CD4-positive, alpha-beta T cell (primary cell): Measurements from ENCODE around the gene MASP2. TPM values are rescaled to one million over a fixed set of nuclear protein-coding genes. Genes with fewer than 3 reads are reported as not detected.

ENCODE experiments used
- ATAC-seq: fragments of 200-7000 bp; cut with Tn5 transposase; one replicate; pipeline ENCODE4 v1.10.0; 2022; ENCODE audit warnings: mild to moderate bottlenecking; ENCODE audit not compliant: poor library complexity
- CTCF ChIA-PET: fragments of 350-600 bp; sonication (Branson Sonifier 250); formaldehyde crosslinking; loops from one replicate; lab custom pipeline; 2021; ENCODE audit warnings: antibody characterized with exemption, inconsistent platforms; lab: Charles Lee
- POLR2A ChIA-PET: fragments of 350-600 bp; sonication (Branson Sonifier 250); formaldehyde crosslinking; loops from one replicate; lab custom pipeline; 2021; ENCODE audit warnings: antibody characterized with exemption, inconsistent platforms; lab: Charles Lee
- DNase-seq, 14 experiments: peaks; one replicate each; pipeline ENCODE4 v3.0.0-alpha.2; 2013 to 2020; ENCODE audit warnings: mixed read lengths in 2 of 14
- H3K27ac ChIP-seq, 2 donors: one replicate each; pipeline versions ENCODE4 v1.5.1 to v1.7.0; 2013; ENCODE audit warnings: low read length in 2 of 2, low read depth in 1 of 2, mild to moderate bottlenecking in 1 of 2
- H3K27me3 ChIP-seq, 2 experiments: 1 replicate in 1 of 2; 2 replicates in 1 of 2; pipeline versions ENCODE4 v1.6.1 to v1.7.0; 2013; ENCODE audit warnings: low read length in 2 of 2, control low read depth in 1 of 2, mild to moderate bottlenecking in 1 of 2, moderate library complexity in 1 of 2; ENCODE audit not compliant: insufficient read depth in 2 of 2, control insufficient read depth in 1 of 2
- H3K36me3 ChIP-seq: one replicate; pipeline ENCODE4 v1.6.1; 2013; ENCODE audit warnings: low read length, control low read depth; ENCODE audit not compliant: insufficient read depth
- H3K4me1 ChIP-seq: one replicate; pipeline ENCODE4 v1.6.1; 2013; ENCODE audit warnings: low read length, control low read depth; ENCODE audit not compliant: insufficient read depth
- H3K4me3 ChIP-seq: one replicate; pipeline ENCODE4 v1.5.1; 2013; ENCODE audit warnings: mild to moderate bottlenecking, low read length, moderate library complexity
- H3K9me3 ChIP-seq, 2 experiments: 1 replicate in 1 of 2; 2 replicates in 1 of 2; pipeline versions ENCODE4 v1.6.1 to v1.7.0; 2013; ENCODE audit warnings: low read length in 2 of 2, mild to moderate bottlenecking in 2 of 2, control low read depth in 1 of 2, moderate library complexity in 1 of 2; ENCODE audit not compliant: control insufficient read depth in 1 of 2, insufficient read depth in 1 of 2
- H3K27ac Mint-ChIP-seq: one replicate; pipeline ENCODE4 v1.8.0; 2020; ENCODE audit warnings: mixed read lengths
- H3K27me3 Mint-ChIP-seq: one replicate; pipeline ENCODE4 v1.8.0; 2021; ENCODE audit warnings: mixed read lengths
- H3K36me3 Mint-ChIP-seq: one replicate; pipeline ENCODE4 v1.8.0; 2021; ENCODE audit warnings: low read depth, mixed read lengths
- H3K4me1 Mint-ChIP-seq: one replicate; pipeline ENCODE4 v1.8.0; 2021; ENCODE audit warnings: low read depth, mixed read lengths
- H3K4me3 Mint-ChIP-seq: one replicate; pipeline ENCODE4 v1.8.0; 2020; ENCODE audit warnings: mild to moderate bottlenecking, mixed read lengths
- H3K9me3 Mint-ChIP-seq: one replicate; pipeline ENCODE4 v1.8.0; 2020; ENCODE audit warnings: mixed read lengths
- intact Hi-C, 2 experiments: fragments of 100-400 bp; cut with DNase I in 1 of 2; cut with micrococcal nuclease in 1 of 2; formaldehyde crosslinking; loops; one replicate each; pipeline versions ENCODE4 v1.15.1 to v1.9.0; 2023 to 2025; cut with DNase I, micrococcal nuclease
- total RNA-seq, 174 experiments: library from RNA in 2 of 174; stranded (reverse) in 2 of 174; gene quantifications; one replicate each; pipeline ENCODE4 v1.2.3 and lab custom pipeline; 2021 to 2026
- TF ChIP-seq, protein P1 (sequence below): fragments of 200-600 bp; IDR thresholded peaks from one replicate; pipeline ENCODE4 v1.8.0; 2022; ENCODE audit warnings: antibody characterized with exemption, mild to moderate bottlenecking

Gene MASP2
- total RNA-seq, 2 experiments from 2014 or later = 0.27 to 0.53 TPM

DNA sequence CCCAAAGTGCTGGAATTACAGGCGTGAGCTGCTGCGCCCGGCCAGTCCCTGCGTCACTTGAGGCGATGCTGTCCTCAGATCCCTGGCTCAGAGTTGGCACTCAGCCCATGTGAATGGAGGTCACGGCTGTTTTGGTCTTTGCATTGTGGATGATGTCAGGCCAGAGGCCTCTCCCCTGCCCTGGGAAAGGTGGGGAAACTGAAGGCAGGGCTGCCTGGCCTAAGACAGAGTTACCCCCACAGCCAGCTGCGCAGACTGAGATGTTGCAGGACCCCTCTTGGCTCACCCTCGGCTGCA, 821 bp downstream of the MASP2 start:
- no peaks in the 10 kb centered on the region for H3K27me3 ChIP-seq
- ATAC-seq (no peak), DNase-seq (no peak)
- Mint-ChIP-seq H3K27me3 (no peaks in the 10 kb centered on the region), H3K4me3 (no peak overlapping the region), H3K27ac (no peak overlapping the region), H3K9me3 (no peaks in the 10 kb centered on the region), H3K4me1 (no peaks in the 10 kb centered on the region), H3K36me3 (no peaks in the 10 kb centered on the region)
- intact Hi-C loops = no loop called here
- CTCF ChIA-PET = no interaction called here
- no peaks in the 10 kb centered on the region for H3K4me1 ChIP-seq
- no peaks in the 10 kb centered on the region for H3K9me3 ChIP-seq
- H3K36me3 ChIP-seq = no peaks in the 10 kb centered on the region
- POLR2A ChIA-PET = no interaction called here
- TF ChIP-seq, protein P1, sequence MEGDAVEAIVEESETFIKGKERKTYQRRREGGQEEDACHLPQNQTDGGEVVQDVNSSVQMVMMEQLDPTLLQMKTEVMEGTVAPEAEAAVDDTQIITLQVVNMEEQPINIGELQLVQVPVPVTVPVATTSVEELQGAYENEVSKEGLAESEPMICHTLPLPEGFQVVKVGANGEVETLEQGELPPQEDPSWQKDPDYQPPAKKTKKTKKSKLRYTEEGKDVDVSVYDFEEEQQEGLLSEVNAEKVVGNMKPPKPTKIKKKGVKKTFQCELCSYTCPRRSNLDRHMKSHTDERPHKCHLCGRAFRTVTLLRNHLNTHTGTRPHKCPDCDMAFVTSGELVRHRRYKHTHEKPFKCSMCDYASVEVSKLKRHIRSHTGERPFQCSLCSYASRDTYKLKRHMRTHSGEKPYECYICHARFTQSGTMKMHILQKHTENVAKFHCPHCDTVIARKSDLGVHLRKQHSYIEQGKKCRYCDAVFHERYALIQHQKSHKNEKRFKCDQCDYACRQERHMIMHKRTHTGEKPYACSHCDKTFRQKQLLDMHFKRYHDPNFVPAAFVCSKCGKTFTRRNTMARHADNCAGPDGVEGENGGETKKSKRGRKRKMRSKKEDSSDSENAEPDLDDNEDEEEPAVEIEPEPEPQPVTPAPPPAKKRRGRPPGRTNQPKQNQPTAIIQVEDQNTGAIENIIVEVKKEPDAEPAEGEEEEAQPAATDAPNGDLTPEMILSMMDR = no peak
- no peak overlapping the region for H3K4me3 ChIP-seq
- no peak overlapping the region for H3K27ac ChIP-seq

DNA sequence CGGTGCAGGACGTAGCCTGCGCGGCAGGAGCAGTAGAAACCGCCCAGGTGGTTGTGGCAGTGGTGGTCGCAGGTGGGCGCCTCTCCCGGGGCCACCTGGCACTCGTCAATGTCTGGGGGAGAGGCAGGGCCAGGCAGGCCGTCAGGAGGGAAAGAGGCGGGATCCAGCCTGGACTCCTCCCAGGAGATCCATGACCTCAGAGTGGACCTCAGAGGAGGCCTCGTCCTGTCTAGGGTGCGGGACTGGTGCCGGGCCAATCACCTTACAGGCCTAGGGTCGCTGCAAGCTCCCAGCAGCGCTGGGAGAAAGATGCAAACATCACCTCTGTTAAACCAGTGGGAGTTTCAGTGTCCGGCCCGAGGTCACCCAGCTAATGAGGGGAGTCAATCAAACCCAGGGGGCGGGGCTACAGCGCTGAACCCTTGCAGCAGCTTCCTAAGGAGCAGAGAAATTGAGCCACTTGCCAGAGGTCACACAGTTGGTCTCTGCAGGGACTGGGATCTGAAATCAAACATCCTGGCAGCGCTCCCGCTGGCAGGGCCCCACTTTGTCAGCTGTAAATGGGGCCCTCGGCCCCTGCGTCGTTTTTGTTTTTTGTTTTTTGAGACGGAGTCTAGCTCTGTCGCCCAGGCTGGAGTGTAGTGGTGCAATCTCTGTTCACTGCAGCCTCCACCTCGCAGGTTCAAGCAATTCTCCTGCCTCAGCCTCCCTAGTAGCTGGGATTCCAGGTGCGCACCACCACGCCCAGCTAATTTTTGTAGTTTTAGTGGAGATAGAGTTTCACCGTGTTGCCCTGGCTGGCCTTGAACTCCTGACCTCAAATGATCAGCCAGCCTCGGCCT, 1.4 kb downstream of the MASP2 start:
- Histone ChIP-seq H3K4me3 (no peak overlapping the region), H3K9me3 (no peaks in the 10 kb centered on the region), H3K27me3 (no peaks in the 10 kb centered on the region), H3K4me1 (no peaks in the 10 kb centered on the region), H3K27ac (no peak overlapping the region), H3K36me3 (no peaks in the 10 kb centered on the region)
- Mint-ChIP-seq H3K27me3 (no peaks in the 10 kb centered on the region), H3K27ac (no peak overlapping the region), H3K36me3 (no peaks in the 10 kb centered on the region), H3K4me3 (no peak overlapping the region), H3K9me3 (no peaks in the 10 kb centered on the region), H3K4me1 (no peaks in the 10 kb centered on the region)
- ChIA-PET CTCF (no interaction called here), POLR2A (no interaction called here)
- ATAC-seq (no peak), DNase-seq (no peak)
- TF ChIP-seq, protein P1 = no peak
- intact Hi-C loops = no loop called here

DNA sequence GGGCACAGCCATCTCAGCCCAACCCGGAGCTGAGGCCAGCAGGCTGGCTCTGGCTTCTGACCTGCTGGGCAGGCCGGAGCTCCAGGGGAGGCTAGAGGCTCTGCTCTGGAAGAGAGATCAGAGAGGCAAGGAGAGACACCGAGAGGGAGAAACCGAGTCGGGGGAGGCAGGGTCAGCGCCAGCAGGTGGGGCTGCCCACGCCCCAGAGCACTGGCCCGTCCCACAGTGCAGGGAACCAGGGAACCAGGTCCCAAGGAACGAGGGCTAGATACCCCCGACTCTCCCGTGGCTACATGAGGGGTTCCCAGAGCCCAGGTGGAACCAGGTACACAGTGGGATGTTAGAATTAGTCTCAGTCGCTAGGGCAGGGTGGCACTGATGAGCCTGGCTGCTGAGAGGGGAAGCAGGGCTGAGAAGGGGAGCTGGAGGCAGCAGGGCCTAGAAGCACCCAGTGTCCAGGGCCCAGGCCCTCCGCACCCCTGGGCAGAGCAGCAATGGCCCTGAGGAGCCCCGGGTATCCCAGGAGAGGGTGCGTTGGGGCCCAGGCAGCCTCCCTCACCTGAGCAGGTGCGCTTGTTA, 2.1 kb downstream of the MASP2 start:
- no peak overlapping the region for H3K27ac Mint-ChIP-seq
- no peaks in the 10 kb centered on the region for H3K4me1 ChIP-seq
- H3K27me3 ChIP-seq = no peaks in the 10 kb centered on the region
- H3K4me3 ChIP-seq = no peak overlapping the region
- H3K27me3 Mint-ChIP-seq = no peaks in the 10 kb centered on the region
- no peak overlapping the region for H3K4me3 Mint-ChIP-seq
- ChIA-PET POLR2A (no interaction called here), CTCF (no interaction called here)
- no peak overlapping the region for H3K27ac ChIP-seq
- H3K9me3 Mint-ChIP-seq = no peaks in the 10 kb centered on the region
- no peak for ATAC-seq
- no peaks in the 10 kb centered on the region for H3K9me3 ChIP-seq
- DNase-seq = no peak
- H3K4me1 Mint-ChIP-seq = no peaks in the 10 kb centered on the region
- intact Hi-C loops = no loop called here
- no peaks in the 10 kb centered on the region for H3K36me3 Mint-ChIP-seq
- TF ChIP-seq, protein P1 = no peak
- H3K36me3 ChIP-seq = no peaks in the 10 kb centered on the region
